BLaER1 treated with 17β-estradiol and CSF1 and Interleukin-3, amounts not matched to agents 10 nM and 100 nM (cell line): ENCODE data around the gene SNRNP200.

Experiments used
- H3K27ac ChIP-seq, 11 experiments: shearing (Covaris generic); formaldehyde crosslinking; 2 replicates each; pipeline ENCODE4 v1.8.1; 2022
- H3K27me3 ChIP-seq, 11 experiments: shearing (Covaris generic); formaldehyde crosslinking; 2 replicates each; pipeline ENCODE4 v1.8.1; 2022
- H3K36me3 ChIP-seq, 11 experiments: shearing (Covaris generic); formaldehyde crosslinking; 2 replicates each; pipeline ENCODE4 v1.8.1; 2022
- H3K4me1 ChIP-seq, 10 experiments: shearing (Covaris generic); formaldehyde crosslinking; 2 replicates each; pipeline ENCODE4 v1.8.1; 2022
- H3K4me2 ChIP-seq, 11 experiments: shearing (Covaris generic); formaldehyde crosslinking; 2 replicates each; pipeline ENCODE4 v1.8.1; 2022
- H3K4me3 ChIP-seq, 10 experiments: shearing (Covaris generic); formaldehyde crosslinking; 2 replicates each; pipeline ENCODE4 v1.8.1; 2022
- H3K9ac ChIP-seq, 11 experiments: shearing (Covaris generic); formaldehyde crosslinking; 2 replicates each; pipeline ENCODE4 v1.8.1; 2022
- H3K9me3 ChIP-seq, 11 experiments: shearing (Covaris generic); formaldehyde crosslinking; replicated peaks in 1 of 11; 2 replicates each; pipeline ENCODE4 v1.8.1; 2022
- H4K20me1 ChIP-seq, 11 experiments: shearing (Covaris generic); formaldehyde crosslinking; 2 replicates each; pipeline ENCODE4 v1.8.1; 2022
- Cebpa-rat ChIP-seq, 11 experiments: shearing (Covaris generic); IDR thresholded peaks; 2 replicates each; pipeline ENCODE4 v1.8.1; 2022

SNRNP200 gene

GRCh38 chr2:96225016-96225533 lies 80.3 kb downstream of the SNRNP200 start:
- Histone ChIP-seq H4K20me1 (no peaks in the 10 kb centered on the region), H3K4me2 (peak overlapping the region; percentile 51 to 79 (median 69)), H3K36me3 (peaks cover 0 to 14% (median 0%) of the 10 kb centered on the region in 11 experiments; a peak in 2 of 22 replicates), H3K27me3 (no peaks in the 10 kb centered on the region), H3K4me1 (peaks cover 19 to 41% (median 22%) of the 10 kb centered on the region in 10 experiments), H3K4me3 (peak overlapping the region in 1 of 10 experiments; percentile 2; a peak in 1 of 20 replicates), H3K9me3 (no peaks in the 10 kb centered on the region), H3K9ac (peak overlapping the region; percentile 27 to 75 (median 60); a peak in 15 of 22 replicates), H3K27ac (peak overlapping the region; percentile 56 to 93 (median 83))
- TF ChIP-seq Cebpa-rat (IDR thresholded peaks at IDR 0.05) = no peak
